ENCODE measurements around the gene GMDS.
A peak's percentile ranks its signal among the peaks of the same experiment; 100 is the strongest.

GMDS gene

DNA sequence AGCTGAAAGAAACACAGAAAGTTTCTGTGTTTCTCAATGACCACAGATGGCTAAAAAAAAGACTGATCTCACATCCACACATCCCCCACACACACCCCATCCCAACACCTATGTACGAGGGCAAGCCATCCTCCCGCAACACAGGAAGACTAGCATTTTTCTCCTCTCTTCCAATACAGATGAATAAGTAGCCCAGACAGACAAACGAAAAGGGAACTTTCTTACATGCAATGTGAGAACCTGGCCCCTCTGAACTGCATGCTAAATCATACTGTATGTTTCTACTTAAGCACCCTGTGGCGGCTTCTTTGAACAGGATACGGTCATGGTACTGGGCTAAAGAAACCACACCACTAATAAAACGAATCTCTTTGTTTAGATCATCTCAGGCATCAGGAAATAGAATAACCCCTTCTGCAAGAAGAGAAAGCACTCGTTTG, 116.2 kb downstream of the GMDS start:
- DNase-seq = no peak

DNA sequence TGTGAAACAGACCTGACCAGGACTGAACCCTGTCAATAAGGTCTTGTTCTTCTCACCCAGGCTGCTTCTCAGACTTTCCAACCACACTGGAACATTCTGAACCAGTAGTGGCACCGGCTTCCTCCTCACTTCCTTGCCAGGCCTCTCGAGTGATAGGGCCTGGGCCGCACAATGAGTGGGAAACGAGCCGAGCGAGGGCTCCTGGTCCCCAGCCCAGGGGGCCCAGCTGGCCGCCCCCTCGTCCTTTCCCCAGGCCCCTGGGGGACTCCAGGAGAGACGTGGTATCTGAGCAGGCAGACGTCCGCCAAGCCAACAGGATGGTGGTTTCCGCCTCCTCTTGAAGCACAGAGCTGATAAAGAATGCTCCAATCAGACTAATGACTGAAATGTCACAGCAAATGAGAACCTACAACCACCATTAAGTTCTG, 117.9 kb downstream of the GMDS start:
- DNase-seq = peak; percentile 6

DNA sequence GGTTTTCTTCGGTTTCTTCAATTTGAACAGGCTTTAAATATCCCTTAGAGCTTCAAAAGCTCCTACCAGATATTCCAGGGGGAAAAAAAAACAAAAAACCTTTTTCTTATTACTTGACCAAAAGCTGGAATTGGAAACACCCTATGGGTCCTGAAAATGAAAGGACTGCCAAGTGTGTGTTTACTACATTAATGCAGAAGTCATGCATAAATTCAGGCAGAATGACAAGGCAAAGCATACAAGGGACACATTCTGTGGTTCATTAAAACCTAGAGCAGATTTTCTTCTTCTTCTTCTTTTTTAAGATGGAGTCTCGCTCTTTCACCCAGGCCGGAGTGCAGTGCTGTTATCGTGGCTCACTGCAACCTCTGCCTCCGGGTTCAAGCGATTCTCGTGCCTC, 119.1 kb downstream of the GMDS start:
- DNase-seq = no peak

DNA sequence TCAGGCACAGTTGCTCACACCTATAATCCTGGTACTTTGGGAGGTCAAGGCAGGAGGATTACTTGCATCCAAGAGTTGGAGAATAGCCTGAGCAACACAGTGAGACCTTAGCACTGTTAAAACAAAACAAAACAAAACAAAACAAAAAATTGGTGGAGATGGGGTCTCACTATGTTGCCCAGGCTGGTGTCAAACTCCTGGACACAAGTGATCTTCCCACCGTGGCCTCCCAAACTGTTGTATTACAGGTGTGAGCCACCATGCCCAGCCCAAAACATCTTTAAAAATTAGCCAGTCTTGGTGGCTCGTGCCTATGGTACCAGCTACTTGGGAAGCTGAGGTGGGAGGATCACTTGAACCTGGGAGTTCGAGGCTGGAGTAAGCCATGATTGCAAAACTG, 120.2 kb downstream of the GMDS start:
- no peak for DNase-seq

DNA sequence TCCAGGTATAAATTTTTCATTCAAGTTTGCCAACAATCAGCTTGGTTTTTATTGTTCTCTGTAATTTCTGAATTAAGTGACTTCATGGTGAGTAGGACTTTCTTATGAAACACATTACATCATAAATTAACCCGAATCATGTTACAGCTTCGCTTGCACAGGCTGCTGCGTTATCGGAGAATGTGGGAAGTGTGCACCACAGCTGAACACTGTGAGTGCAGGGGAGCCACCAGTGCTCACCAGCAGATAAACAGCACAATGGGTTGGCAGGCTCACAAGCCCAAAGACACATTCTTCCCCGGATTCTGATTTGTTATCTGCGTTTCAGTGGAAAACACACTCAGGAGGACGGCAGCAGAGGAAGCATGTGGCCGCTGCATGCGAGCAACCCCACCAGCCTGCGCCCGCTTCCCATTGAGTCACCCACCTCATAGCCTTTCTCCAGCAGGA, 121.1 kb downstream of the GMDS start:
- no peak for DNase-seq

DNA sequence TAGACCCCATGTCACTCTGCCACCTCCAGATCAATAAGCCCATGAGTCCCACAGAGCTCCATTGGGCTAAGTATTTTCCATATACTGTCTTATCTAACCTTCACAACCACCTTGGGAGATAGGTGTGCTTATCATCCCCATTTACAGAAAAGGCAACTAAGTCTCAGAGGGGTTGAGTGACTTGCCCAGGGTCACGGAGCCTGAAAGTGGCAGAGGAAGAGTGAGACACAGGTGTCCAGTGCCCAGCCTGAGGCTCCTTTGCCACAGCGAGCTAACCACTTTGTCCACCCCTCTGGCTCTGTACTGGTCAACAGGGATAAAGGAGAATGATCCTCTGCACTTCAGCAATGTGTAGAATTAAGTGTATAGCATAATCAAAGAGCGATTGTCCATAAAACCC, 124.5 kb downstream of the GMDS start:
- DNase-seq = no peak

DNA sequence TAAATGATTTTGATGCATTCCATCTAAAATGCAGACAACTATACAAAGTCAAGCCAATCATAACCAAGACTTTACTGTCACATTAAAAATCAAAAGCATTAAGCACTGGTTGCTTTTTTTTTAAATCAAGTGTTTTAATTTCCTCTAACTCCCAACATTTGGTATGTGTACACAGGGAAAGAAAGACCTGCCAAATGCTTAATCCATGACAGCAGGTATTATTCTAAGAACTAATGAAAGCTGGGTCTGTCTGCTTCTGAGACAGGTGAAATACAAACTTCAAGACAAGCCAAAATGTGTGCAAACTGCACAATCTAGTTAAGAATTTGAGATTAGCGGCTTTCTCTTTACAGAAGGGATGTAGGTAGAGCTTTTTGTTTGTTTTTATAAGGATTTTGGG, 126.1 kb downstream of the GMDS start:
- no peak for DNase-seq

DNA sequence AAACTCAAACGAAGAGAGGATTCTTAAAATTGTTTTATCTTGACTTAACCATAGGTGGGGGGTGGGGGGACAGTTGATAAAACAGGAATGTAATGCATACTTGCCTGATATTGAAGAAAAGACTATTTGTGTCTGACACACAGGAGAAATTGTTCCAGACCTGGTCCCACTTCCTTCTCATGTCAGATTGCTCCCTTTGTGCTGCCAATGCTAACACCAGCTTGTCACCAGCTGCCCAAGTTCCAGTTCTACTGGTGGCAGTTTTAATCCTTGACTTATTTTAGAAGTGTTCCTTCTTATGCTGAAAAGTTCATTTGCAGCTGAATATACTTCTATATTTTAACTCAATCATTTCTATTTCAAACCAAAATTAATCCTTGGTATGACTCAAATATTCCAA, 127.3 kb downstream of the GMDS start:
- no peak for DNase-seq

DNA sequence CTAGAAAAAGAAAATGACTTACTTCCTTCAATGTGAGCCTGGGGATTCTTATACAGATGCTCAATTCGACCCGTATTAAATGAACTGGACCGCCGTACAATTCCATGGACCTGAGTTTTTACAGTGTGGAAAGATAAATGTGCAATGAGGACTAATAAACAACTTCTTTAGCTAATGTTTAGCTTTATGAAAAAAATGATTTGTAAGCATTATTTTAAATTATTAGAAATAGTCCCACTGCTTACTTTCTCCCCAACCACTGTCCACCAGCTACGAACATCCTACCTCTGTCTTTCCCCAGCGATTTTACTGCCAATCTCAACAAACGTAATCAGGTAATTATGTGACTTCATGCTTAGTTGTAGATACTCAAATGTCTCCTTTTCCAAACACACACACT, 128.0 kb downstream of the GMDS start:
- no peak for DNase-seq

DNA sequence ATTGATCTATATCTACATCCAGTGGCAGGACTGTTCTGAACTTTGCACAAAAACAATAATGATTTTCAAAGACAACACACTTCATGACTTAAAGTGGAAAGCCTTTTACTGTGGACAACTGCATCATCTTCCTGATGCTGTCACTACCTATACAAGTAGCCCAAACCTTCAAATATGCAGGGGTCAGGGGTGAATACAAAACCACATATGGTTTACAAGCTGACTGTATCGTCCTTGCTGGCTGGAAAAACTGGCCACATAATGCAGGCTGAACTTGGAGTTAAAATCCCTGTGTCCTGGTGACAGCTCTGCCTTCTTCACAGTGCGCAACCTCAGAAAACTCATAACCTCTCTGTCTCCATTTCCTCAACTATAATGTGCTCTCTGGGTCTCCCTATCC, 128.9 kb downstream of the GMDS start:
- DNase-seq = no peak

DNA sequence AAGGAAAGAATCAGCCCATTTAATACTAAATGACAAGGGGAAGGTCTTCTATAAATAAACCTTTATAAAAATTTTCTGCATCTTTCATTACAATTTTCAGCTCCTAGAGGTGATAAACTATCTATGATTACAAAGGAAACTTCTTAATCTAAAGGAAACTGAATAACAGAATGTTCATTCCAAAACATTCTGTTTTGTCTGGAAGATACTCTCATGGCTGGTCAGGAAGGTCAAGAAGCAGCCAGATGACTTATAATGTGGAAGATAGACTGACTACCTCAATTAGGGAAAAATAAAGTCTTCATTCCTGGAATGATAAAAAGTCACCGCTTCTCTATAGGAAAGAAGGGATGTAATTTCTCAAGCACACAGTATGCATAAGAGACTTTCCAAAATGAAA, 131.3 kb downstream of the GMDS start:
- DNase-seq = no peak

DNA sequence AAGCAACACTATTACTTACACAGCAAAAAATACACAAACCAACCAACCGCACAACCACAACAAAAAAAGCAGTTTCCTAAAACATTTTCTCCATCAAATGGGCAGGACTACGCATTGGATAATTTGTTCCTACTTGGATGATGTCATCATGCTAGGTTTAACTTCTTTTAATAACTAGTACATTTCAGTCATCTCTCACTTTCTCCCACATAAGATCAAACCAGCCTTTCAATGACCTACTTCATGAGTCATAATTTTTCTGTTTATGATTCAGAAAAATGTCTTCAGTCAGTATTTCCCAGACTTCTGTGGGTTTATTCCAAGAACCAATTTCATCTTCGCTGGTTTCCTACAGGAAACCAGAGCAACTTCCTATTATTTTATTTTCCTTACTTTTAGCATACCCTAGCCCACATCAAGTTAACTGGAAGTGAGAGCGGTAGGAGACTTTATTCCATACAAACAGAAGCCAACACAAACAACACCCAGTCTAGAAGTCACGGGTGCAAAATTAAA, 134.2 kb downstream of the GMDS start:
- no peak for DNase-seq

DNA sequence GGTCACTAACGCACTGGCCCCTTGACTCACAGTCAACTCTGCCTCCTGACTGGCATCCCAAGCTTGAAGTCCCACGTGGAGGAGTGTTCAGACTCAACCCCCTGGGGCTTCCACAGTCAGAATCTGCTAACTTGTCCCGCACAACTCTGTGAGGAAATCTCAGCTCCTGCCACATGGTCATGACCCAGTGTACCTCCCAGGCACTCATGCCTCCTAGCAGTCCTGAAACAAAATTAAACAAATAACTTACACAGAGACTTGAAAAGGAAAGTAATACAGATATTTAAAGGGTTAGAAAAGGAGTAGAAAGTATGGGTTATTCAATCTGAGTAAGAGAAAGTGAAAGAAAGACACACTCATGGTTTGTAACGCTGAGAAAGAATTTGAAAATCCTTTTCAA, 134.9 kb downstream of the GMDS start:
- DNase-seq = no peak

DNA sequence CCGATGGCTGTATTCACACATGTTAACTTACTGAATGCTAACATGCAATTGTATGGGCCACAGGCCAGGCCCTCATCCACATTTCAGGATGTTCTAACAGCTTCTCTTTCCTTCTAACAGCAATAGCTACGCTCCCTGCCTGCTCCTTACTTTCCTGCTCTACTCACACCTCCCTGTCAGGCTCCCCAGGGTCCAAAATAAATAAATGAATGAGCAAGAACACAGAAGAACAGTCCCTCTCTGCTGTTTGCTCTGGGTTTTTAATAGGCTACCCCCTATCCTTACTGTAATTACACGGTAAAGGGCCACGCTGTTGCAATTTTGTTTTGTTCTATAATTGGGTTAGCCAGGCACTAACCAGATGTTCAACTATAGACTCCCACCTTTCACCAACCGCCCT, 135.6 kb downstream of the GMDS start:
- DNase-seq = no peak

DNA sequence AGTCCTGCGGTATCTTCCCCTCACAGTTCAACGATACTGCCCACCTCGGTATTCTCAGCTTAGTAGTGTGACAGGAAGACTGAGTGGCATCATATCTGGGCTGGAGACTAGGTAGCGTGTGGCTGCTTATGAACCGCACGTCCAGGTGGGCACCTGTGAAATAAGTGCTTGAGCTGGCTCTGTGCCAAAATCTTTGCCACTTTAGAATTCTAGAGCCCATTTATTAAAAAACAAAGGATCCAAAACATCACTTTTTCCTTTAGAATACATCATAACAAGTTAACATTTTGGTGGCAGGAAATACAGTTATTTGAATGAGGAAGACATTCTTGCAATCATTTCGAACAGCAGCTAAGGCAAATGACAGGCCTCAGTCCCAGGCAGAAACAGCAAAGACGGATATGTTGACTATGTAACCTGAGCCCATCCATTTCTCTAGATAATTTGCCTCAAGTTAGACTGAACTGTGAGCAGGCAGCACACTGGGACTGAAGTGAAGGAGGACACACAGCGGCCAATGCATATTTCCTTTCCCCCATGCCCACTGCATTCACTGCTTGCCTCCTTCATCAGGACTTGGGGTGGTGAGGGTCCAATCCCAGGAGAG, 136.6 kb downstream of the GMDS start:
- no peak for DNase-seq

DNA sequence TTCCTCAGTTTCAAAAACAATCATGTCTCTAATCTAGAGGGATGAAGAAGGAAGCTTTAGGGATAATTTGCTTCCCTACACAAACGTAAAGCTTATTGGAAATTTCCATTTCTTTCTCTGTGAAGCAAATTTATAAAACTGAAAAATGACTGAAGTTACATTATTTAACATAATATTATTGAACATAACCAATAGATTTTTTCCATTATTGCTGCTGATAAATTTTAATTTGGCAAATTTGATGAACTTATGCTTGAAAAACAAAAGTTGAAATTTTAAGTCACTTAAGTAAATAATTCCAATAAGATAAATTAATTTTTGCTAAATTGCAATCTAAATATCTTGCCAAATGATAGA, 140.9 kb downstream of the GMDS start:
- DNase-seq = no peak

DNA sequence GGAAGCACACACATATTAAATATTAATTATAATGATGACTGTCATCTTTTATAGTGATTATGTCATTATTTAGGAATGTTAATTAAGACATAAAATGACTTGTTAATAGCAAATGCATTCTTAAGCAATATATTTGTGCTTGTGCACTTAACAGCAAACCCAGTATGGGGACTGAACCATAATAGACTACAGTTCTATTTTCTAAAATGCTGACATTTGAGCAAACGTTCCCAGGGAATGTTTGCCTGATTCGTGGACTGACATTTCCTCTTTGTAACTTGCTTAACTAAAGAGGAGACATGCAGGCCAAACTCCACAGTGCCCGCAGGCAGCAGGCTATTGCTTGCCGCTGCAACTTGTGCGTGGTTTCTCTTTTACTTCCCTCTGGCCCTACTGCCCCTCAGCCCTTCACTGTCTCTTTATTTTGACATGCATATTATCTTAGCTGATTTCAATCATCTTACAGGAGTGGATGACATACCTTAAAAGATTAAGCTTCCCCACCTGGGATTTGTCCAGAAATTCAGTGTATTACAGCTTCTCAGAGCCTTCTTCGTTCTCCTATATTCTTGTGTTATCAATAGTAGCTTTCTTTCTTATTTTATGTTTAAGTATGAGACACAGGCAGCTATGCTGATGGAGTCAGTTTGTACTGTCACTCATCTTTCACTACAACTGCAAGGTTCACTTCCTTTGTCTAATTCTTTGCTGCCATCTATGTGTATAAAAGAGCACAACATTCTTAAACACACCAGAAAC, 141.5 kb downstream of the GMDS start:
- no peak for DNase-seq

DNA sequence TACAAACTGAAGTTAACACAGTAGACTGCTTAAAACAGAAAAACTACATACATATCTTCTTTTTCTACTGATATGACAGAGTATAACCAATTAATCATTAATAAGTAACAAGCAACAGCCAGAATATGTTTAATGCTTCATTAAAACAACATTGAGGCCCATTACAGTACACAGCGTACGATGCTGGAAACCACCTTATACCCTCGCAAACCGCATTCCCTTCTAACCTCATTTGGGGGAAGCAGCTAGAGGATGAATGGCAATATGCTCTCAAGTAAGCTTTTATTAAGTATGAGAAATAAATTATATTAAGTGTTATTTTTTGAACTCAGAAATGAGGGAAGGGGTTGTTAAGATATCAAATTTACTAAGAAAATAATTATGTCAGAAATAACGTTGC, 142.4 kb downstream of the GMDS start:
- no peak for DNase-seq

DNA sequence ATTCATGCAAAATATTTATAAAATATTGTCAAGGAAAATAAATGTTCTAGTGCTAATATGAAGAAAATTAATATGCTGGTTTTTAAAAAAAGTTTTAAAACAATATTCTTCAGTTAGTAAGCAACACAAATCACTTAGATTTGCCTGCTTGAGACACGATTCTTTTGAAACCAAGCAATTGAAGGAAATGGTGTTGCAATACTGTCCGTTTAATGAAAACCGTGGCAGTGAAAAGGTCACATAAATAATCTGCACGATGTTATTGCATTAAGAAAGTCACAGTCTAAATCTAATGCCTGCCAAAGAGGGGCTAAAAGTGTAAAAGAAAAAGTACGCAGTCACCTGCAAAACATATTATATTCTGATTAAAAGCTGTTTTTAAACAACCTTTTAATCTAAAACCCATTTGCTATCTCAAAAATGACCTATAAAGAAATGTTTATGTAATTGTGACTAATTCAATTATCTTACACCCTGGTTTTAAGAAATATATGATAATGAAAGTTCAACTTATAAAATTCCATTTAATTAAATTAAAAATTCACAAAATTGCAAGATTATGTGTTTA, 143.0 kb downstream of the GMDS start:
- DNase-seq = no peak

DNA sequence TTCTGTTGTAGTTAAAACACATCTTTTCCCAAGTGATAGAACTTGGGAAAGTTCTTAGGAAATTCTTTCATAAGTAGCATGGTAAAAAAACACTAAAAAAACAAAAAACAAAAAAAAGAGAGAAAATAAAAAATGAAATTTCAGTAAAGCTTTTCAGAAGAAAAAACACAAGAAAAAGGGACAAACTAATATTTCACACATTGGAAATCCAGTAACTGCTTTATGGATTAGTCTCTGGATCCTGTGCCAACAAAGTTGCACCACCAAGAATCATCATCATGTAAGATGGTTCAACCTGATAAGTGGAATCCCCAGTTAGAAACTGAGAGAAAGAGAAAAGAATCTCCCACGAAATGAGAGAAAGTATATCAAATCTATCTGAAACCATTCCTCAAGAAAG, 144.2 kb downstream of the GMDS start:
- DNase-seq = no peak

DNA sequence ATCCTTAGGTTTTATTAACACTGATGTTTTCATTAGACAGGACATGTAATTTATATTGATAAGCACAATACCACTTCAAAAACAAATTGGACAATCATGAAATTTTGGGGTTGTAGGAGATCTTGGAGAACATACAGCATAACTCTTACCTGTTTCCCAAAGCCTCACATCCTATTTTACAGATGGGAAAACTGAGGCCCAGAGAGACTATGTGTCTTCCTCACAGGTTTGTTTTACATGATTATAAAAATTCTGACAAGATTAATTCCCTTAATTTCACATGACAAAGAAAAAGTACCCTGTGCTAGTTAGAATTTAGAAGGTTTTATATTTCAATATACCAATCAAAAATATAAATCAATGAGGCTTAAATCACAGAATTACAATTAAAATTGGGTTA, 145.5 kb downstream of the GMDS start:
- DNase-seq = no peak

DNA sequence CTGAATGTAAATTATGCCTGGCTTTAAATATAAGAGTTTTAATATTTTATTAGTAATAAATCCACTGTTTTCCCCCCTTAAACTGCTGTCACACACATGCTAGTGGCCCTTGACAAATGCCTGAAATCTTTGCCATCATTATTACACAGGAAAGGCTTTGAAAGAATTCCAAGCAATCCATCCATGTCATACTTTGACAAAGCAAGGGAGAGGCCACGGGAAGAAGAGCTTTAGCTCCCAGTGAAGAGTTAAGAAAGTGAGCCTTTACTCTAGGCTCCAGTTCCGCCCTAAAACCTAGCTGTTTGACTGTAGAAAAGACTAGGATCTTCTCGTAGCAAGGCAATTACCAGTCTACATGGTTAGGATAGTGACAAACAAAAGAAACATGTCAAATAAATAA, 147.9 kb downstream of the GMDS start:
- no peak for DNase-seq

DNA sequence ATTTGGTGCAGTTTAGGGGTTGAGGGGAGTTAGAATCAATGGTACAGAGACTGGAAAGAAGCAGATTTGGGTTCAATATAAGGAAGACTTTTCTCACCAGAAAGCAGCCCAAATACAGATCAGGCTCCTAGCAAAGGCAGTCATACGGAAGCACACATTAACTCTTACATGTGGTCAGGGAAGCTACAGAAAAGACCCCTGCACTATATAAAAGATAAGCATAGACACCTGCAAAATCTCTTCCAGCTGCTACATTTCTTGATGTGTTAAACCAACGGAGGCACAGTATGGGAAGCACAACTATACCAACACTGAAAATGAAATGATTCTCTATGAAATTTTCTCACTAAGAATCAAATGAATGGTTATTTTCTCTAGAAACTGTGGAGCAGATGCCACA, 150.8 kb downstream of the GMDS start:
- no peak for DNase-seq

DNA sequence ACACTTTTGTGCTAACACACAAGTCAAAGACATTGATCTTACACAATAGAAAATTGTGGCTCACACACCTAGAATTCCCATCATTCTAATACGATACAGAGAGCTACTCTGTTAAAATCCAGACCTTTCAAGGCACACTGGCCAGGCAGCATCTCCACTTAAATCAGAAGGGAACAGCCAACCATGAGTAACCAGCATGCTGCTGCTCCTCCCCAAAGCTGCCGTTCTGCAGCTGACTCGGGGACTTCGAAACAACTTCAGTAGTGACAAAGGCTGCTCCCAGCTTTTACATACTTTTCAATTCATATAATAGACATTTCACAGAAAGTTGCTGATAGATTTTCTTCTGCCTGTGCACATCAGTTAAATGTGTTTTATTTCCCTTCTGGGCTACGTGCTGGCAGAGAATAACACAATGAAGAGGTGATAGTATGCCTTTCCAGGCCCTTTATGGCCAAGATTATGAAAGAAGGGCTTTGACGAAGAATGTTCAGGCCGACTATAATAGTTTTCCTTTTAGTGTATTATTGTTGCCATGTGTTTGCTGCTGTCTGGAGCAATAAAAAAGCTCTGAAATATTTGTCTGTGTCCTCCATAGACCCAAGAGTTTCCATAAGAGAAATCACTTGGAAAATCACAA, 159.0 kb downstream of the GMDS start:
- no peak for DNase-seq
